Right lobe of liver (tissue), 4 donors: ENCODE data around the gene CD300A.

Source experiments
- POLR2A ChIP-seq: fragments of 450-650 bp; IDR thresholded peaks from one replicate; pipeline ENCODE4 v1.6.1; 2017; ENCODE audit warnings: antibody characterized with exemption, mild to moderate bottlenecking
- TF ChIP-seq, protein P1 (sequence below), 4 donors: fragments of 200-600 bp in 3 of 4; fragments of 450-650 bp in 1 of 4; IDR thresholded peaks; one replicate each; pipeline versions ENCODE4 v1.5.1 to v1.8.0; 2016 to 2022; ENCODE audit warnings: antibody characterized with exemption in 4 of 4, mild to moderate bottlenecking in 2 of 4
- donor health status: DM: no; HTN: no; CAD: no.
- donor health status: DM: no; HTN: no; CAD: no.
- donor health status: DM: no; HTN: yes; CAD: no.

DNA sequence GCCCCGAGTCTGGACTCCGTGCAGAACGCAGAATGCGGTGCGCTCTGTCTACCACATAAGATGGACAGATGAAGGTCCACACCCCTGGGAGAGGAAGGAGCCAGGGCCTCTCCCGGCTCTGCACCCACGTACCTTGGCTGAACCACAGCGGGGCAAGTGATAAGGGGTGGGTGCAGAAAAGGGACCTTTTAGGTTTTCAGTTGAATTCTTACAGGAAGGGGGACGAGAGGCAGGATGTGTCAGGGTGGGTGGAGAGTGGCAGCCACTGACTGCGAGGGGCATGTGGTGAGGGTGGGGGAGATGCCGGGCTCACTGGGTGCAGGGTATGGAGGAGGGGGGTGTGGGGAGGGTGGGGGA, 372 bp downstream of the CD300A start:
- TF ChIP-seq, protein P1, sequence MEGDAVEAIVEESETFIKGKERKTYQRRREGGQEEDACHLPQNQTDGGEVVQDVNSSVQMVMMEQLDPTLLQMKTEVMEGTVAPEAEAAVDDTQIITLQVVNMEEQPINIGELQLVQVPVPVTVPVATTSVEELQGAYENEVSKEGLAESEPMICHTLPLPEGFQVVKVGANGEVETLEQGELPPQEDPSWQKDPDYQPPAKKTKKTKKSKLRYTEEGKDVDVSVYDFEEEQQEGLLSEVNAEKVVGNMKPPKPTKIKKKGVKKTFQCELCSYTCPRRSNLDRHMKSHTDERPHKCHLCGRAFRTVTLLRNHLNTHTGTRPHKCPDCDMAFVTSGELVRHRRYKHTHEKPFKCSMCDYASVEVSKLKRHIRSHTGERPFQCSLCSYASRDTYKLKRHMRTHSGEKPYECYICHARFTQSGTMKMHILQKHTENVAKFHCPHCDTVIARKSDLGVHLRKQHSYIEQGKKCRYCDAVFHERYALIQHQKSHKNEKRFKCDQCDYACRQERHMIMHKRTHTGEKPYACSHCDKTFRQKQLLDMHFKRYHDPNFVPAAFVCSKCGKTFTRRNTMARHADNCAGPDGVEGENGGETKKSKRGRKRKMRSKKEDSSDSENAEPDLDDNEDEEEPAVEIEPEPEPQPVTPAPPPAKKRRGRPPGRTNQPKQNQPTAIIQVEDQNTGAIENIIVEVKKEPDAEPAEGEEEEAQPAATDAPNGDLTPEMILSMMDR (IDR thresholded peaks at IDR 0.05), result no peak
- peak; percentile 1 for TF ChIP-seq POLR2A
